WTC11 (cell line): ENCODE data around the gene GOLGA2. TPM values are rescaled to one million over a fixed set of nuclear protein-coding genes. Genes with fewer than 3 reads are reported as not detected.

Experiments used
- ATAC-seq: fragments of 200-7000 bp; cut with Tn5 transposase; 2 replicates; pipeline ENCODE4 v1.10.0; 2021; ENCODE audit warnings: mild to moderate bottlenecking, moderate library complexity
- CTCF ChIA-PET: fragments of 300-600 bp; sonication (Branson Sonifier 250); formaldehyde crosslinking; loops from one replicate; lab custom pipeline; 2021; ENCODE audit warnings: antibody characterized with exemption; lab: Charles Lee
- POLR2A ChIA-PET: fragments of 350-600 bp; sonication (Branson Sonifier 250); formaldehyde crosslinking; loops from one replicate; lab custom pipeline; 2021; ENCODE audit warnings: antibody characterized with exemption; lab: Charles Lee
- DNase-seq: peaks from one replicate; pipeline ENCODE4 v3.0.0; 2021; ENCODE audit warnings: low spot score
- H3K27ac Mint-ChIP-seq: 2 replicates; pipeline ENCODE4 v1.8.0; 2021; ENCODE audit warnings: mixed read lengths
- H3K27me3 Mint-ChIP-seq: 2 replicates; pipeline ENCODE4 v1.8.0; 2021; ENCODE audit warnings: low read depth, mild to moderate bottlenecking, moderate library complexity, mixed read lengths
- H3K36me3 Mint-ChIP-seq: 2 replicates; pipeline ENCODE4 v1.8.0; 2021; ENCODE audit warnings: mixed read lengths
- H3K4me1 Mint-ChIP-seq: 2 replicates; pipeline ENCODE4 v1.8.0; 2022; ENCODE audit warnings: mixed read lengths
- H3K4me3 Mint-ChIP-seq: 2 replicates; pipeline ENCODE4 v1.8.0; 2021; ENCODE audit warnings: mild to moderate bottlenecking, moderate library complexity, mixed read lengths
- H3K9me3 Mint-ChIP-seq: 2 replicates; pipeline ENCODE4 v1.8.0; 2021; ENCODE audit warnings: mixed read lengths
- ATF1 ChIP-seq: sonication (generic); formaldehyde crosslinking; IDR thresholded peaks from 2 replicates; pipeline ENCODE4 v1.8.1; 2023; ENCODE audit warnings: mild to moderate bottlenecking, moderate library complexity, missing genetic modification reagents
- FOXP1 ChIP-seq: sonication (generic); formaldehyde crosslinking; IDR thresholded peaks from 2 replicates; pipeline ENCODE4 v1.8.0; 2022; ENCODE audit warnings: missing genetic modification reagents, mild to moderate bottlenecking, moderate library complexity, borderline replicate concordance
- MXD4 ChIP-seq: fragments of 250-450 bp; sonication (Bioruptor Pico); IDR thresholded peaks from 2 replicates; pipeline ENCODE4 v1.8.0; 2021; ENCODE audit warnings: mild to moderate bottlenecking, moderate library complexity, borderline replicate concordance
- NR1H2 ChIP-seq: sonication (generic); formaldehyde crosslinking; IDR thresholded peaks from 2 replicates; pipeline ENCODE4 v1.9.0; 2021; ENCODE audit warnings: mild to moderate bottlenecking, moderate library complexity, missing genetic modification reagents
- PRRX2 ChIP-seq: fragments of 250-450 bp; sonication (Bioruptor Pico); IDR thresholded peaks from 2 replicates; pipeline ENCODE4 v1.8.0; 2021; ENCODE audit warnings: mild to moderate bottlenecking
- RORB ChIP-seq: fragments of 250-450 bp; sonication (Bioruptor Pico); IDR thresholded peaks from 2 replicates; pipeline ENCODE4 v1.9.0; 2021; ENCODE audit warnings: mild to moderate bottlenecking
- SP1 ChIP-seq: sonication (generic); formaldehyde crosslinking; conservative IDR thresholded peaks from 2 replicates; pipeline ENCODE4 v1.8.1; 2022; ENCODE audit warnings: missing genetic modification reagents
- TCF7 ChIP-seq: sonication (generic); formaldehyde crosslinking; IDR thresholded peaks from 2 replicates; pipeline ENCODE4 v1.8.0; 2022; ENCODE audit warnings: mild to moderate bottlenecking, low read depth, missing genetic modification reagents, moderate library complexity
- TP53 ChIP-seq: sonication (generic); formaldehyde crosslinking; IDR thresholded peaks from 2 replicates; pipeline ENCODE4 v1.8.1; 2023; ENCODE audit warnings: mild to moderate bottlenecking, missing genetic modification reagents
- ZNF263 ChIP-seq: sonication (generic); formaldehyde crosslinking; IDR thresholded peaks from 2 replicates; pipeline ENCODE4 v1.8.1; 2022; ENCODE audit warnings: low read depth, mild to moderate bottlenecking, moderate library complexity, missing genetic modification reagents
- ZNF416 ChIP-seq: fragments of 250-450 bp; sonication (Bioruptor Pico); IDR thresholded peaks from 2 replicates; pipeline ENCODE4 v1.9.0; 2021; ENCODE audit warnings: mild to moderate bottlenecking, inconsistent platforms
- total RNA-seq: library from RNA; stranded (reverse); gene quantifications from 3 replicates; pipeline ENCODE4 v1.2.3, GENCODE V29; 2021
- TF ChIP-seq, protein P1 (sequence below): sonication (generic); formaldehyde crosslinking; IDR thresholded peaks from 2 replicates; pipeline ENCODE4 v1.8.1; 2023; ENCODE audit warnings: mild to moderate bottlenecking, missing genetic modification reagents, moderate library complexity
- TF ChIP-seq, protein P2 (sequence below): sonication (generic); formaldehyde crosslinking; IDR thresholded peaks from 2 replicates; pipeline ENCODE4 v1.8.0; 2022; ENCODE audit warnings: missing genetic modification reagents
- TF ChIP-seq, protein P3 (sequence below): sonication (generic); formaldehyde crosslinking; IDR thresholded peaks from 2 replicates; pipeline ENCODE4 v1.8.1; 2023; ENCODE audit warnings: mild to moderate bottlenecking, missing genetic modification reagents
- TF ChIP-seq, protein P4 (sequence below): fragments of 250-450 bp; sonication (Bioruptor Pico); IDR thresholded peaks from 2 replicates; pipeline ENCODE4 v2.1.2; 2022; ENCODE audit warnings: mild to moderate bottlenecking, moderate library complexity
- TF ChIP-seq, protein P5 (sequence below): fragments of 250-450 bp; sonication (Bioruptor Pico); IDR thresholded peaks from 2 replicates; pipeline ENCODE4 v1.9.0; 2021; ENCODE audit warnings: mild to moderate bottlenecking
- TF ChIP-seq, protein P6 (sequence below): fragments of 200-600 bp; IDR thresholded peaks from 2 replicates; pipeline ENCODE4 v1.8.0; 2022; ENCODE audit warnings: antibody characterized with exemption

GOLGA2 gene
- total RNA-seq, 1 experiment from 2014 or later, result 66.3 TPM

DNA sequence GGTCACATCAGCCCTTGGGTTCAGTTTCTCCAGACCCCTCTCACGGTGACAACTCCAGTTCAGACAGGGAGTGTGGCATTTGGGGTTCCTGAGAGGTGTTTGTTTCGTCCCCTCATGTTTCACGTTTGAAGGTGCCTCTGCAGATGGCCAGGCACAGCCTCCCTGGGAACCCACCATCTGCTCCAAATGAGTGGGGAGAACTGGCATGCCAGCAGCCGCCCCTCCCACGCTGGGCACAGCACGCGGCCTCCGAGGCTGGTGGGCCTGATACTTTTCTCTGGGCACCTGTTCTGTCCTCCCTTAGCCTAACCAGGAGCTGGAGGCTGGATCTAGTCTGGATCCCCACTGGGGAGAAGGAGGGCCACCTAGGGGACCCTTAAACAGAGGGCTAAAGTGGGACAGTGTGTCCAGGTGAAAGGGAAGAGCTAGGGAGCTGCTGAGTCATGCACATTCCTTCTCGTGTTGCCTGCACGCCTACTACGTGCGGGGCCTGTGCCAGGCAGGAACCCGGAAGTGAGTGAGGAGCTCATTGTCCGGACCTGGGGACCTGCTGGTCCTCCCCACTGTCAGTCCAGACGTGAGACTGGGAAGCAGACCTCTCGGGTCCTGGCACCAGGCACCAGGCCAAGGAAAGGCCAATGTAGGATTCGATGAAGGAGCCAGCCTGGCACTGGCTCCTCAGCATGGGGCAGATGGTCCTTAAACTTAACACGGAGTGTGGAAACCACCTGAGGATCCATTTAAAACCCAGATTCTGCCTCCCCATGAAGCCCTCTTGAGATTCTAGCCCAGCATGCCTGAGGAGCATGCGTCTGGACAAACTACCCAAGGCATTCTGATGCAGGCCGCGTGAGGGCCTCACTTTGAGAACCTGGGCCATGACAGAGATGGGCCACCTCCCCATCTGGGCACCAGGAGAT lies 61.0 kb downstream of the GOLGA2 start:
- Mint-ChIP-seq H3K27me3 (peaks cover 22% of the 10 kb centered on the region), H3K4me1 (peaks cover 12% of the 10 kb centered on the region), H3K36me3 (peaks cover 3% of the 10 kb centered on the region), H3K27ac (no peak overlapping the region), H3K4me3 (no peak overlapping the region), H3K9me3 (no peaks in the 10 kb centered on the region)
- ATAC-seq (no peak), DNase-seq (no peak)
- ChIA-PET POLR2A (no interaction called here), CTCF (interaction anchor here (0.6 to 1.9 kb wide), 5 partner anchors 11 to 127 kb away, joined by 3 to 6 read pairs (median 4); partner anchors contain the start of gene DNM1)
- TF ChIP-seq ZNF416 (CRISPR knock-in tag) (no peak), TCF7 (no peak), TP53 (CRISPR knock-in tag) (no peak), PRRX2 (CRISPR knock-in tag) (no peak), NR1H2 (CRISPR knock-in tag) (no peak), FOXP1 (CRISPR knock-in tag) (no peak), ATF1 (CRISPR knock-in tag) (no peak), ZNF263 (CRISPR knock-in tag) (no peak), RORB (CRISPR knock-in tag) (no peak)
- TF ChIP-seq, protein P1, sequence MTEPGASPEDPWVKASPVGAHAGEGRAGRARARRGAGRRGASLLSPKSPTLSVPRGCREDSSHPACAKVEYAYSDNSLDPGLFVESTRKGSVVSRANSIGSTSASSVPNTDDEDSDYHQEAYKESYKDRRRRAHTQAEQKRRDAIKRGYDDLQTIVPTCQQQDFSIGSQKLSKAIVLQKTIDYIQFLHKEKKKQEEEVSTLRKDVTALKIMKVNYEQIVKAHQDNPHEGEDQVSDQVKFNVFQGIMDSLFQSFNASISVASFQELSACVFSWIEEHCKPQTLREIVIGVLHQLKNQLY, result no peak
- TF ChIP-seq, protein P2, sequence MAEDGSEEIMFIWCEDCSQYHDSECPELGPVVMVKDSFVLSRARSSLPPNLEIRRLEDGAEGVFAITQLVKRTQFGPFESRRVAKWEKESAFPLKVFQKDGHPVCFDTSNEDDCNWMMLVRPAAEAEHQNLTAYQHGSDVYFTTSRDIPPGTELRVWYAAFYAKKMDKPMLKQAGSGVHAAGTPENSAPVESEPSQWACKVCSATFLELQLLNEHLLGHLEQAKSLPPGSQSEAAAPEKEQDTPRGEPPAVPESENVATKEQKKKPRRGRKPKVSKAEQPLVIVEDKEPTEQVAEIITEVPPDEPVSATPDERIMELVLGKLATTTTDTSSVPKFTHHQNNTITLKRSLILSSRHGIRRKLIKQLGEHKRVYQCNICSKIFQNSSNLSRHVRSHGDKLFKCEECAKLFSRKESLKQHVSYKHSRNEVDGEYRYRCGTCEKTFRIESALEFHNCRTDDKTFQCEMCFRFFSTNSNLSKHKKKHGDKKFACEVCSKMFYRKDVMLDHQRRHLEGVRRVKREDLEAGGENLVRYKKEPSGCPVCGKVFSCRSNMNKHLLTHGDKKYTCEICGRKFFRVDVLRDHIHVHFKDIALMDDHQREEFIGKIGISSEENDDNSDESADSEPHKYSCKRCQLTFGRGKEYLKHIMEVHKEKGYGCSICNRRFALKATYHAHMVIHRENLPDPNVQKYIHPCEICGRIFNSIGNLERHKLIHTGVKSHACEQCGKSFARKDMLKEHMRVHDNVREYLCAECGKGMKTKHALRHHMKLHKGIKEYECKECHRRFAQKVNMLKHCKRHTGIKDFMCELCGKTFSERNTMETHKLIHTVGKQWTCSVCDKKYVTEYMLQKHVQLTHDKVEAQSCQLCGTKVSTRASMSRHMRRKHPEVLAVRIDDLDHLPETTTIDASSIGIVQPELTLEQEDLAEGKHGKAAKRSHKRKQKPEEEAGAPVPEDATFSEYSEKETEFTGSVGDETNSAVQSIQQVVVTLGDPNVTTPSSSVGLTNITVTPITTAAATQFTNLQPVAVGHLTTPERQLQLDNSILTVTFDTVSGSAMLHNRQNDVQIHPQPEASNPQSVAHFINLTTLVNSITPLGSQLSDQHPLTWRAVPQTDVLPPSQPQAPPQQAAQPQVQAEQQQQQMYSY (CRISPR knock-in tag), result no peak
- TF ChIP-seq, protein P3, sequence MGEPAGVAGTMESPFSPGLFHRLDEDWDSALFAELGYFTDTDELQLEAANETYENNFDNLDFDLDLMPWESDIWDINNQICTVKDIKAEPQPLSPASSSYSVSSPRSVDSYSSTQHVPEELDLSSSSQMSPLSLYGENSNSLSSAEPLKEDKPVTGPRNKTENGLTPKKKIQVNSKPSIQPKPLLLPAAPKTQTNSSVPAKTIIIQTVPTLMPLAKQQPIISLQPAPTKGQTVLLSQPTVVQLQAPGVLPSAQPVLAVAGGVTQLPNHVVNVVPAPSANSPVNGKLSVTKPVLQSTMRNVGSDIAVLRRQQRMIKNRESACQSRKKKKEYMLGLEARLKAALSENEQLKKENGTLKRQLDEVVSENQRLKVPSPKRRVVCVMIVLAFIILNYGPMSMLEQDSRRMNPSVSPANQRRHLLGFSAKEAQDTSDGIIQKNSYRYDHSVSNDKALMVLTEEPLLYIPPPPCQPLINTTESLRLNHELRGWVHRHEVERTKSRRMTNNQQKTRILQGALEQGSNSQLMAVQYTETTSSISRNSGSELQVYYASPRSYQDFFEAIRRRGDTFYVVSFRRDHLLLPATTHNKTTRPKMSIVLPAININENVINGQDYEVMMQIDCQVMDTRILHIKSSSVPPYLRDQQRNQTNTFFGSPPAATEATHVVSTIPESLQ (CRISPR knock-in tag), result no peak

DNA sequence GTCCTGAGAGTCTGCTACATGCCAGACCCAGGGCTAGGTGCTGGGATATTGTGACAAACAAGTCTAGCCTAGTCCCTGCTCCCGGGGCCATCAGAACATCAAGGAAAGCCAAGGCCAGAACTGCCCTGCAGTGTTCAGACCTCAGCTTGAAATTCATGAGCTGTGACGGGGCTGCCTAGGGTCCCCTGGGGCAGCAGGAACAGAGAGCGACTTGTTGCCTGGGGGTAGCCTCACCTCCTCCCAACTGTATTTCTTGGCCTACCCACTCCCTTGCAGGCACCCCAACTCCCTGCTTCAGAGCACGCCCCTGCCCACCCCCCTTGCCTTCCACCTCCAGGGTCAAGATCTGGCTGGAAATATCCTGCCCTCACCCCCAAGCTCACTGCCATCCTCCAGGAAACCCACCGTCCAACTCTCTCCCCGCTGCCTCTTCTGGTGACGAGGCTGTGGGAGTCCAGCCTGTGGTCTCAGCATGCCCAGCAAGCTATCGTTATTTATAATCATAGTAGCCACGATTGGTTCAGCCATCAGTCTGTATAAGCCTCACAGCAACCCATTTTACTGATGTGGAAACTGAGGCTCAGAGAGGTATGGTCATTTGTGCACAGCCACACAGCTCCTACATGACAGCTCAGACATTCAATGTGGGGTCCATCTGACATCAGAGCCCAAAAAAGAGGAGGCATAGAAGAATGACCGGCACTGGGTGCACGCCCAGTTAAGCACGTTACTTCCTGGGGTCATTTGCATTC lies 61.9 kb downstream of the GOLGA2 start:
- no peak overlapping the region for H3K4me3 Mint-ChIP-seq
- ChIA-PET POLR2A (no interaction called here), CTCF (interaction anchor here (0.9 to 1.9 kb wide), 2 partner anchors 23 to 128 kb away, joined by 3 to 6 read pairs; no protein-coding TSS in a partner anchor)
- no peaks in the 10 kb centered on the region for H3K9me3 Mint-ChIP-seq
- H3K4me1 Mint-ChIP-seq, result peaks cover 10% of the 10 kb centered on the region
- no peak overlapping the region for H3K27ac Mint-ChIP-seq
- ATAC-seq (no peak), DNase-seq (no peak)
- H3K36me3 Mint-ChIP-seq, result peaks cover under 1% of the 10 kb centered on the region
- peaks cover 22% of the 10 kb centered on the region for H3K27me3 Mint-ChIP-seq
- TF ChIP-seq, protein P4, sequence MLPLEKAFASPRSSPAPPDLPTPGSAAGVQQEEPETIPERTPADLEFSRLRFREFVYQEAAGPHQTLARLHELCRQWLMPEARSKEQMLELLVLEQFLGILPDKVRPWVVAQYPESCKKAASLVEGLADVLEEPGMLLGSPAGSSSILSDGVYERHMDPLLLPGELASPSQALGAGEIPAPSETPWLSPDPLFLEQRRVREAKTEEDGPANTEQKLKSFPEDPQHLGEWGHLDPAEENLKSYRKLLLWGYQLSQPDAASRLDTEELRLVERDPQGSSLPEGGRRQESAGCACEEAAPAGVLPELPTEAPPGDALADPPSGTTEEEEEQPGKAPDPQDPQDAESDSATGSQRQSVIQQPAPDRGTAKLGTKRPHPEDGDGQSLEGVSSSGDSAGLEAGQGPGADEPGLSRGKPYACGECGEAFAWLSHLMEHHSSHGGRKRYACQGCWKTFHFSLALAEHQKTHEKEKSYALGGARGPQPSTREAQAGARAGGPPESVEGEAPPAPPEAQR, result no peak
- TF ChIP-seq SP1 (CRISPR knock-in tag) (no peak), MXD4 (CRISPR knock-in tag) (no peak)
- TF ChIP-seq, protein P5, sequence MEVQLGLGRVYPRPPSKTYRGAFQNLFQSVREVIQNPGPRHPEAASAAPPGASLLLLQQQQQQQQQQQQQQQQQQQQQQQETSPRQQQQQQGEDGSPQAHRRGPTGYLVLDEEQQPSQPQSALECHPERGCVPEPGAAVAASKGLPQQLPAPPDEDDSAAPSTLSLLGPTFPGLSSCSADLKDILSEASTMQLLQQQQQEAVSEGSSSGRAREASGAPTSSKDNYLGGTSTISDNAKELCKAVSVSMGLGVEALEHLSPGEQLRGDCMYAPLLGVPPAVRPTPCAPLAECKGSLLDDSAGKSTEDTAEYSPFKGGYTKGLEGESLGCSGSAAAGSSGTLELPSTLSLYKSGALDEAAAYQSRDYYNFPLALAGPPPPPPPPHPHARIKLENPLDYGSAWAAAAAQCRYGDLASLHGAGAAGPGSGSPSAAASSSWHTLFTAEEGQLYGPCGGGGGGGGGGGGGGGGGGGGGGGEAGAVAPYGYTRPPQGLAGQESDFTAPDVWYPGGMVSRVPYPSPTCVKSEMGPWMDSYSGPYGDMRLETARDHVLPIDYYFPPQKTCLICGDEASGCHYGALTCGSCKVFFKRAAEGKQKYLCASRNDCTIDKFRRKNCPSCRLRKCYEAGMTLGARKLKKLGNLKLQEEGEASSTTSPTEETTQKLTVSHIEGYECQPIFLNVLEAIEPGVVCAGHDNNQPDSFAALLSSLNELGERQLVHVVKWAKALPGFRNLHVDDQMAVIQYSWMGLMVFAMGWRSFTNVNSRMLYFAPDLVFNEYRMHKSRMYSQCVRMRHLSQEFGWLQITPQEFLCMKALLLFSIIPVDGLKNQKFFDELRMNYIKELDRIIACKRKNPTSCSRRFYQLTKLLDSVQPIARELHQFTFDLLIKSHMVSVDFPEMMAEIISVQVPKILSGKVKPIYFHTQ (CRISPR knock-in tag), result no peak
- TF ChIP-seq, protein P6, sequence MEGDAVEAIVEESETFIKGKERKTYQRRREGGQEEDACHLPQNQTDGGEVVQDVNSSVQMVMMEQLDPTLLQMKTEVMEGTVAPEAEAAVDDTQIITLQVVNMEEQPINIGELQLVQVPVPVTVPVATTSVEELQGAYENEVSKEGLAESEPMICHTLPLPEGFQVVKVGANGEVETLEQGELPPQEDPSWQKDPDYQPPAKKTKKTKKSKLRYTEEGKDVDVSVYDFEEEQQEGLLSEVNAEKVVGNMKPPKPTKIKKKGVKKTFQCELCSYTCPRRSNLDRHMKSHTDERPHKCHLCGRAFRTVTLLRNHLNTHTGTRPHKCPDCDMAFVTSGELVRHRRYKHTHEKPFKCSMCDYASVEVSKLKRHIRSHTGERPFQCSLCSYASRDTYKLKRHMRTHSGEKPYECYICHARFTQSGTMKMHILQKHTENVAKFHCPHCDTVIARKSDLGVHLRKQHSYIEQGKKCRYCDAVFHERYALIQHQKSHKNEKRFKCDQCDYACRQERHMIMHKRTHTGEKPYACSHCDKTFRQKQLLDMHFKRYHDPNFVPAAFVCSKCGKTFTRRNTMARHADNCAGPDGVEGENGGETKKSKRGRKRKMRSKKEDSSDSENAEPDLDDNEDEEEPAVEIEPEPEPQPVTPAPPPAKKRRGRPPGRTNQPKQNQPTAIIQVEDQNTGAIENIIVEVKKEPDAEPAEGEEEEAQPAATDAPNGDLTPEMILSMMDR, result no peak
- TF ChIP-seq, protein P3 (CRISPR knock-in tag), result no peak
